Vagina (tissue), 2 donors: ENCODE measurements around the gene LYRM9.

ENCODE experiments used
- POLR2A ChIP-seq, 2 donors: fragments of 450-650 bp; IDR thresholded peaks; one replicate each; pipeline ENCODE4 v1.6.1; 2017; ENCODE audit warnings: antibody characterized with exemption in 2 of 2, mild to moderate bottlenecking in 2 of 2, moderate library complexity in 2 of 2
- POLR2AphosphoS5 ChIP-seq, 2 donors: sonication (generic); formaldehyde crosslinking; IDR thresholded peaks; one replicate each; pipeline ENCODE4 v1.9.0; 2017; ENCODE audit warnings: antibody characterized with exemption in 2 of 2, mild to moderate bottlenecking in 2 of 2, low read depth in 1 of 2; ENCODE audit not compliant: insufficient read depth in 1 of 2
- TF ChIP-seq, protein P1 (sequence below), 3 experiments: fragments of 450-650 bp in 2 of 3; fragments of 200-600 bp in 1 of 3; sonication (generic) in 1 of 3; IDR thresholded peaks; one replicate each; pipeline ENCODE4 v1.5.1; 2017 to 2019; ENCODE audit warnings: antibody characterized with exemption in 3 of 3, mild to moderate bottlenecking in 2 of 3, moderate library complexity in 2 of 3

- TF ChIP-seq POLR2A (IDR thresholded peaks at IDR 0.05) = no peak
- TF ChIP-seq, protein P1, sequence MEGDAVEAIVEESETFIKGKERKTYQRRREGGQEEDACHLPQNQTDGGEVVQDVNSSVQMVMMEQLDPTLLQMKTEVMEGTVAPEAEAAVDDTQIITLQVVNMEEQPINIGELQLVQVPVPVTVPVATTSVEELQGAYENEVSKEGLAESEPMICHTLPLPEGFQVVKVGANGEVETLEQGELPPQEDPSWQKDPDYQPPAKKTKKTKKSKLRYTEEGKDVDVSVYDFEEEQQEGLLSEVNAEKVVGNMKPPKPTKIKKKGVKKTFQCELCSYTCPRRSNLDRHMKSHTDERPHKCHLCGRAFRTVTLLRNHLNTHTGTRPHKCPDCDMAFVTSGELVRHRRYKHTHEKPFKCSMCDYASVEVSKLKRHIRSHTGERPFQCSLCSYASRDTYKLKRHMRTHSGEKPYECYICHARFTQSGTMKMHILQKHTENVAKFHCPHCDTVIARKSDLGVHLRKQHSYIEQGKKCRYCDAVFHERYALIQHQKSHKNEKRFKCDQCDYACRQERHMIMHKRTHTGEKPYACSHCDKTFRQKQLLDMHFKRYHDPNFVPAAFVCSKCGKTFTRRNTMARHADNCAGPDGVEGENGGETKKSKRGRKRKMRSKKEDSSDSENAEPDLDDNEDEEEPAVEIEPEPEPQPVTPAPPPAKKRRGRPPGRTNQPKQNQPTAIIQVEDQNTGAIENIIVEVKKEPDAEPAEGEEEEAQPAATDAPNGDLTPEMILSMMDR (IDR thresholded peaks at IDR 0.05) = no peak
- TF ChIP-seq POLR2AphosphoS5 (IDR thresholded peaks at IDR 0.05; ENCODE audit: insufficient read depth in 1 of 2, low read depth in 1 of 2) = no peak
Measured at GRCh38 chr17:27893841-27894503, 807 bp upstream of the LYRM9 start.
